K562 (cell line): ENCODE measurements around the gene PRR15. TPM values are rescaled to one million over a fixed set of nuclear protein-coding genes. Genes with fewer than 3 reads are reported as not detected.

Source experiments
- ATAC-seq: fragments of 200-7000 bp; cut with Tn5 transposase; 3 replicates; pipeline ENCODE4 v1.9.1; 2020; ENCODE audit warnings: moderate library complexity
- BruUV-seq: library from RNA; stranded (reverse); fragments of 400-500 nt; replicated peaks from 2 replicates; lab custom pipeline; 2021; lab: Mats Ljungman, UMichigan
- CTCF ChIA-PET: fragments of 300-600 bp; formaldehyde crosslinking; extraction: SDS; loops from one replicate; lab custom pipeline; 2021; ENCODE audit warnings: low intra/inter-chr PET ratio; lab: Yijun Ruan, JAX
- POLR2A ChIA-PET: fragments of 300-600, 350-650 bp; sonication (Branson Sonifier 250); formaldehyde crosslinking; extraction: SDS; loops from one replicate; lab custom pipeline; 2021; ENCODE audit warnings: antibody characterized with exemption, inconsistent platforms; lab: Yijun Ruan, JAX
- DNase-seq, 4 experiments: peaks; one replicate each; pipeline versions ENCODE4 v3.0.0 to v3.0.0-alpha.2; 2011 to 2018; ENCODE audit warnings: low spot score in 3 of 4, mixed read lengths in 3 of 4; ENCODE audit errors: extremely low read depth in 1 of 4
- FAIRE-seq: peaks from 2 replicates; lab custom pipeline; 2011; peaks lifted over from hg19 to GRCh38; lab: Jason Lieb, UNC
- H2AFZ ChIP-seq: 2 replicates; pipeline ENCODE4 v1.6.0; 2011; ENCODE audit warnings: low read depth, low read length, control low read depth, inconsistent platforms
- H3K27ac ChIP-seq: fragments of 200-600 bp; 3 replicates; pipeline ENCODE4 v1.8.0; 2011; ENCODE audit warnings: low read depth, mild to moderate bottlenecking, control low read depth, inconsistent platforms, low read length, moderate library complexity, mixed read lengths; ENCODE audit errors: extremely low read depth
- H3K27me3 ChIP-seq, 2 experiments: fragments of 300-600 bp in 1 of 2; 2 replicates in 1 of 2; 3 replicates in 1 of 2; pipeline versions ENCODE4 v1.6.0 to v1.8.0; 2011; ENCODE audit warnings: inconsistent platforms in 2 of 2, low read length in 2 of 2, mild to moderate bottlenecking in 1 of 2, mixed read lengths in 1 of 2, moderate library complexity in 1 of 2; ENCODE audit not compliant: control insufficient read depth in 2 of 2, insufficient read depth in 2 of 2
- H3K36me3 ChIP-seq: fragments of 300-600 bp; 3 replicates; pipeline ENCODE4 v1.8.0; 2011; ENCODE audit warnings: mild to moderate bottlenecking, low read length, inconsistent platforms; ENCODE audit not compliant: control insufficient read depth, insufficient read depth
- H3K4me1 ChIP-seq, 2 experiments: fragments of 200-600 bp in 1 of 2; replicated peaks in 1 of 2; 2 replicates in 1 of 2; 3 replicates in 1 of 2; pipeline versions ENCODE4 v1.5.1 to v1.8.0; 2011; ENCODE audit warnings: inconsistent platforms in 2 of 2, low read length in 2 of 2, mild to moderate bottlenecking in 1 of 2, mixed read lengths in 1 of 2, moderate library complexity in 1 of 2; ENCODE audit not compliant: control insufficient read depth in 2 of 2, insufficient read depth in 2 of 2
- H3K4me2 ChIP-seq: 2 replicates; pipeline ENCODE4 v1.6.1; 2011; ENCODE audit warnings: low read length, control low read depth, inconsistent platforms, mixed read lengths; ENCODE audit not compliant: insufficient read depth
- H3K4me3 ChIP-seq: fragments of 200-600 bp; sonication (generic), shearing (Covaris generic); 2 replicates; pipeline ENCODE4 v1.5.1; 2016; ENCODE audit warnings: control low read depth, inconsistent platforms
- H3K79me2 ChIP-seq: fragments of 200-600 bp; 3 replicates; pipeline ENCODE4 v1.8.0; 2011; ENCODE audit warnings: low read length, inconsistent platforms; ENCODE audit not compliant: control insufficient read depth, insufficient read depth
- H3K9ac ChIP-seq, 2 experiments: 2 replicates each; pipeline versions ENCODE4 v1.6.0 to v1.6.1; 2011; ENCODE audit warnings: low read depth in 2 of 2, low read length in 2 of 2, control low read depth in 1 of 2, inconsistent platforms in 1 of 2, mild to moderate bottlenecking in 1 of 2, mixed read lengths in 1 of 2; ENCODE audit not compliant: insufficient read depth in 1 of 2
- H3K9me1 ChIP-seq: one replicate; pipeline ENCODE4 v1.6.0; 2011; ENCODE audit warnings: inconsistent platforms, mild to moderate bottlenecking, low read length, moderate library complexity; ENCODE audit not compliant: control insufficient read depth, insufficient read depth
- H3K9me3 ChIP-seq: replicated peaks from 2 replicates; pipeline ENCODE4 v1.5.1; 2011; ENCODE audit warnings: low read depth, low read length, inconsistent platforms; ENCODE audit not compliant: control insufficient read depth, insufficient read depth
- H4K20me1 ChIP-seq: replicated peaks from 2 replicates; pipeline ENCODE4 v1.6.1; 2011; ENCODE audit warnings: low read length, inconsistent platforms, mixed read lengths; ENCODE audit not compliant: control insufficient read depth, insufficient read depth
- CBFA2T3 ChIP-seq: fragments of 450-650 bp; IDR thresholded peaks from 2 replicates; pipeline ENCODE4 v1.6.1; 2017
- EWSR1 ChIP-seq: fragments of 450-650 bp; IDR thresholded peaks from 2 replicates; pipeline ENCODE4 v1.6.1; 2018; ENCODE audit warnings: borderline replicate concordance, mild to moderate bottlenecking, low read depth, moderate library complexity; ENCODE audit not compliant: partially characterized antibody
- FOSL1 ChIP-seq: fragments of 200-800 bp; sonication (Bioruptor generic); conservative IDR thresholded peaks from 2 replicates; pipeline ENCODE4 v1.6.1; 2016; ENCODE audit warnings: missing genetic modification characterization, missing compliant biosample characterization
- LARP7 ChIP-seq: fragments of 450-650 bp; IDR thresholded peaks from 2 replicates; pipeline ENCODE4 v1.6.1; 2016
- LCOR ChIP-seq: sonication (generic); formaldehyde crosslinking; IDR thresholded peaks from 2 replicates; pipeline ENCODE4 v1.8.0; 2022; ENCODE audit warnings: mild to moderate bottlenecking, missing genetic modification reagents
- PTBP1 ChIP-seq: fragments of 200-400 bp; formaldehyde crosslinking; IDR thresholded peaks from 2 replicates; pipeline ENCODE4 v1.6.1; 2017; ENCODE audit warnings: low read depth, low read length
- ZNF584 ChIP-seq: fragments of 200-800 bp; sonication (Bioruptor generic); IDR thresholded peaks from 2 replicates; pipeline ENCODE4 v1.6.1; 2016; ENCODE audit warnings: low read depth, mild to moderate bottlenecking, missing genetic modification characterization, missing compliant biosample characterization
- WGBS: fragments of 100-300 bp; shearing (Covaris generic); methylation state at CpG from one replicate; pipeline ENCODE4 v1.1.6; 2016; ENCODE audit warnings: low coverage, mixed read lengths; ENCODE audit not compliant: insufficient coverage; ENCODE audit errors: missing lambda C conversion rate; 5-methylcytosine and 5-hydroxymethylcytosine counted together
- in situ Hi-C: fragments of 300-500 bp; cut with MboI; formaldehyde crosslinking; loops from 4 replicates; pipeline ENCODE4 v1.15.0; 2018; ENCODE audit warnings: inconsistent platforms, mixed read lengths
- intact Hi-C: fragments of 100-400 bp; cut with micrococcal nuclease; formaldehyde crosslinking; loops from 2 replicates; pipeline ENCODE4 v1.14.2; 2022
- polyA plus RNA-seq, 8 experiments: library from polyadenylated mRNA; depleted of rRNA in 4 of 8; stranded (reverse) in 5 of 8; unstranded in 3 of 8; fragments of >200 nt; fragmentation: Nextera tagmentation in 2 of 8; fragmentation: Illumina TruSeq in 1 of 8; extraction: Ambion mirVana in 2 of 8; extraction: Trizol in 1 of 8; gene quantifications; 2 replicates each; pipeline versions ENCODE4 v1.2.1 to v1.2.3, GENCODE V29; 2011 to 2014; ENCODE audit warnings: inconsistent platforms in 1 of 8, missing spikeins in 1 of 8
- total RNA-seq, 7 experiments: library from RNA; depleted of rRNA in 6 of 7; stranded (reverse); fragments of >200 nt in 6 of 7; fragmentation: Illumina TruSeq in 2 of 7; extraction: Trizol in 2 of 7; gene quantifications; 2 replicates each; pipeline versions ENCODE4 v1.2.1 to v1.2.3, GENCODE V29; 2011 to 2021; ENCODE audit warnings: low replicate concordance in 1 of 7
- TF ChIP-seq, protein P1 (sequence below): fragments of 450-650 bp; IDR thresholded peaks from 2 replicates; pipeline ENCODE4 v1.6.1; 2017; ENCODE audit warnings: antibody characterized with exemption, mild to moderate bottlenecking
- TF ChIP-seq, protein P2 (sequence below): sonication (generic); IDR thresholded peaks from 2 replicates; pipeline ENCODE4 v1.6.1; 2016

Gene PRR15
- total and polyA plus RNA-seq, 9 of the 15 experiments (the other 6 are each of a cell fraction or from before 2014, with no cell fraction given) = not detected

DNA sequence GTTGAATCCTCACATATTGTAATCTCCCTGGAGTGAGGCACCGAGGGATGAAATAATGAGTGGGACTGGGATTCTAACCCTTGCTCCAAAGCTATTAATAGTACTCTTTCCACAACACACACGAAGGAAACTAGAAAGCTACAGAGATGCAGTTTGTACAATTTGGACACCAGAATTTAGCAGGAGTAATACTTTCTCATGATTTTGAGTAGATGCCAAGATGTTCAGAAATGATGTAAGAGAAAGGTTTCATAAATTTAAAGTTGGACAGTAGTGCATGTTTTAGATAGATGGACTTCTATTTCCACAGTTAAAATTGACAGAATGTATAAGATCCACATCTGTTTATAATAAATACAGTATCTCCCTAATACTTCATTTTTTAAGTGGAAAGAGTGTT is 46.5 kb downstream of the PRR15 start:
- Histone ChIP-seq H3K9me1 (no peaks in the 10 kb centered on the region), H4K20me1 (no peaks in the 10 kb centered on the region; the same call in 1 of the 2 replicates), H3K4me3 (no peak overlapping the region), H3K36me3 (no peaks in the 10 kb centered on the region), H3K9ac (no peak overlapping the region), H3K4me2 (peak overlapping the region; percentile 71), H3K27me3 (no peaks in the 10 kb centered on the region), H2AFZ (peak overlapping the region; percentile 89), H3K9me3 (no peaks in the 10 kb centered on the region), H3K27ac (no peak overlapping the region), H3K79me2 (no peaks in the 10 kb centered on the region), H3K4me1 (peaks cover 17 to 43% of the 10 kb centered on the region in 2 experiments)
- intact Hi-C loops (no loop called here), in situ Hi-C loops (no loop called here)
- BruUV-seq = no TSS peak
- ATAC-seq (no peak), FAIRE-seq (no peak), DNase-seq (no peak)
- POLR2A ChIA-PET = interaction anchor here (0.6 to 0.9 kb wide), 2 partner anchors 10 to 28 kb away, joined by 3 read pairs; no protein-coding TSS in a partner anchor
- TF ChIP-seq LARP7 (no peak), ZNF584 (no peak), CBFA2T3 (no peak), EWSR1 (no peak), FOSL1 (tag) (no peak), LCOR (CRISPR knock-in tag) (no peak), PTBP1 (no peak)
- TF ChIP-seq, protein P1, sequence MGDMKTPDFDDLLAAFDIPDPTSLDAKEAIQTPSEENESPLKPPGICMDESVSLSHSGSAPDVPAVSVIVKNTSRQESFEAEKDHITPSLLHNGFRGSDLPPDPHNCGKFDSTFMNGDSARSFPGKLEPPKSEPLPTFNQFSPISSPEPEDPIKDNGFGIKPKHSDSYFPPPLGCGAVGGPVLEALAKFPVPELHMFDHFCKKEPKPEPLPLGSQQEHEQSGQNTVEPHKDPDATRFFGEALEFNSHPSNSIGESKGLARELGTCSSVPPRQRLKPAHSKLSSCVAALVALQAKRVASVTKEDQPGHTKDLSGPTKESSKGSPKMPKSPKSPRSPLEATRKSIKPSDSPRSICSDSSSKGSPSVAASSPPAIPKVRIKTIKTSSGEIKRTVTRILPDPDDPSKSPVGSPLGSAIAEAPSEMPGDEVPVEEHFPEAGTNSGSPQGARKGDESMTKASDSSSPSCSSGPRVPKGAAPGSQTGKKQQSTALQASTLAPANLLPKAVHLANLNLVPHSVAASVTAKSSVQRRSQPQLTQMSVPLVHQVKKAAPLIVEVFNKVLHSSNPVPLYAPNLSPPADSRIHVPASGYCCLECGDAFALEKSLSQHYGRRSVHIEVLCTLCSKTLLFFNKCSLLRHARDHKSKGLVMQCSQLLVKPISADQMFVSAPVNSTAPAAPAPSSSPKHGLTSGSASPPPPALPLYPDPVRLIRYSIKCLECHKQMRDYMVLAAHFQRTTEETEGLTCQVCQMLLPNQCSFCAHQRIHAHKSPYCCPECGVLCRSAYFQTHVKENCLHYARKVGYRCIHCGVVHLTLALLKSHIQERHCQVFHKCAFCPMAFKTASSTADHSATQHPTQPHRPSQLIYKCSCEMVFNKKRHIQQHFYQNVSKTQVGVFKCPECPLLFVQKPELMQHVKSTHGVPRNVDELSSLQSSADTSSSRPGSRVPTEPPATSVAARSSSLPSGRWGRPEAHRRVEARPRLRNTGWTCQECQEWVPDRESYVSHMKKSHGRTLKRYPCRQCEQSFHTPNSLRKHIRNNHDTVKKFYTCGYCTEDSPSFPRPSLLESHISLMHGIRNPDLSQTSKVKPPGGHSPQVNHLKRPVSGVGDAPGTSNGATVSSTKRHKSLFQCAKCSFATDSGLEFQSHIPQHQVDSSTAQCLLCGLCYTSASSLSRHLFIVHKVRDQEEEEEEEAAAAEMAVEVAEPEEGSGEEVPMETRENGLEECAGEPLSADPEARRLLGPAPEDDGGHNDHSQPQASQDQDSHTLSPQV = no peak
- TF ChIP-seq, protein P2, sequence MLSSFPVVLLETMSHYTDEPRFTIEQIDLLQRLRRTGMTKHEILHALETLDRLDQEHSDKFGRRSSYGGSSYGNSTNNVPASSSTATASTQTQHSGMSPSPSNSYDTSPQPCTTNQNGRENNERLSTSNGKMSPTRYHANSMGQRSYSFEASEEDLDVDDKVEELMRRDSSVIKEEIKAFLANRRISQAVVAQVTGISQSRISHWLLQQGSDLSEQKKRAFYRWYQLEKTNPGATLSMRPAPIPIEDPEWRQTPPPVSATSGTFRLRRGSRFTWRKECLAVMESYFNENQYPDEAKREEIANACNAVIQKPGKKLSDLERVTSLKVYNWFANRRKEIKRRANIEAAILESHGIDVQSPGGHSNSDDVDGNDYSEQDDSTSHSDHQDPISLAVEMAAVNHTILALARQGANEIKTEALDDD = no peak
- 32% methylated on average over 2 of the region's 2 CpGs for WGBS
- CTCF ChIA-PET = no interaction called here
